Osteoblast (primary cell): ENCODE results near the gene MPRIP. TPM values are rescaled to one million over a fixed set of nuclear protein-coding genes. Genes with fewer than 3 reads are reported as not detected.

Source experiments
- DNase-seq: peaks from one replicate; pipeline ENCODE4 v3.0.0; 2011; ENCODE audit warnings: low spot score, mixed read lengths; ENCODE audit not compliant: insufficient read length; ENCODE audit errors: missing footprints
- H2AFZ ChIP-seq: 2 replicates; pipeline ENCODE4 v1.6.0; 2011; ENCODE audit warnings: mild to moderate bottlenecking, low read length
- H3K27ac ChIP-seq: 2 replicates; pipeline ENCODE4 v1.5.1; 2011; ENCODE audit warnings: mild to moderate bottlenecking, low read depth, low read length, moderate library complexity
- H3K27me3 ChIP-seq: 2 replicates; pipeline ENCODE4 v1.6.0; 2012; ENCODE audit warnings: mild to moderate bottlenecking, control low read depth, inconsistent platforms, low read length, moderate library complexity; ENCODE audit not compliant: insufficient read depth
- H3K36me3 ChIP-seq: 2 replicates; pipeline ENCODE4 v1.5.1; 2011; ENCODE audit warnings: mild to moderate bottlenecking, low read length, control low read depth, moderate library complexity; ENCODE audit not compliant: insufficient read depth
- H3K4me1 ChIP-seq: 2 replicates; pipeline ENCODE4 v1.5.1; 2011; ENCODE audit warnings: mild to moderate bottlenecking, low read length, control low read depth, moderate library complexity; ENCODE audit not compliant: insufficient read depth
- H3K4me2 ChIP-seq: 2 replicates; pipeline ENCODE4 v1.6.0; 2011; ENCODE audit warnings: mild to moderate bottlenecking, low read length; ENCODE audit not compliant: insufficient read depth
- H3K4me3 ChIP-seq: fragments of 200-600 bp; sonication (generic); 3 replicates; pipeline ENCODE4 v1.5.1; 2012; ENCODE audit warnings: mild to moderate bottlenecking, low read length, inconsistent platforms; ENCODE audit not compliant: insufficient read depth
- H3K79me2 ChIP-seq: 2 replicates; pipeline ENCODE4 v1.6.0; 2012; ENCODE audit warnings: mild to moderate bottlenecking, low read length, control low read depth, inconsistent platforms; ENCODE audit not compliant: insufficient read depth
- H3K9me3 ChIP-seq: 2 replicates; pipeline ENCODE4 v1.5.1; 2011; ENCODE audit warnings: low read depth, low read length, control low read depth
- H4K20me1 ChIP-seq: 2 replicates; pipeline ENCODE4 v1.6.0; 2012; ENCODE audit warnings: mild to moderate bottlenecking, low read length, control low read depth; ENCODE audit not compliant: insufficient read depth
- CTCF ChIP-seq: IDR thresholded peaks from 2 replicates; pipeline ENCODE4 v1.5.1; 2011; ENCODE audit warnings: mild to moderate bottlenecking, low read depth, low read length, moderate library complexity; ENCODE audit errors: extremely low read depth
- total RNA-seq: library from RNA; depleted of rRNA; stranded (reverse); fragments of >200 nt; gene quantifications from 2 replicates; pipeline ENCODE4 v1.2.3, GENCODE V29; 2012

The MPRIP gene
- total RNA-seq, 1 donor = 149 TPM

DNA sequence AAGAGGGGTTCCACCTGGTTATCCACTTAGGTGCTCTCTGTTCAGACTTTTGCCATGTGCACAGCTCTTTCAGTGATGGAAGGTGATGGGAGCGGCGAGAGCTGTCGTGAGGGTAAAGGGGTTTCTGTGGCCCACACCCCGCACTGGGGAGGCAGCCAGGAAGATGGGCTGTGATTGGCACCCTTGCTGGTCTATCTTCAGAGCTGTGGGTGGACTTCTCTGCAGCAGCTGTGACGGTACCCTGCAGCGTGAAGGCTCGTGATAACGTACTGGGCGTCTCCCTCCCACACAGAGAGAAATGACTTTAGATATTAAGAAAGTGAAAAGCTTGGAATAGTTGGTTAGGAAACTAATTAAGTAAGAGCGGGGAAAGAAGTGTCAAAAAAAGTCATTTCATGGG is 45.8 kb downstream of the MPRIP start:
- no peaks in the 10 kb centered on the region for H3K9me3 ChIP-seq
- no peak overlapping the region for H2AFZ ChIP-seq
- peaks cover 5% of the 10 kb centered on the region for H3K4me1 ChIP-seq
- no peaks in the 10 kb centered on the region for H3K27me3 ChIP-seq
- no peak overlapping the region for H3K4me2 ChIP-seq
- peaks cover 70% of the 10 kb centered on the region for H3K36me3 ChIP-seq
- peaks cover 99% of the 10 kb centered on the region for H3K79me2 ChIP-seq
- no peak overlapping the region for H3K27ac ChIP-seq
- peaks cover 82% of the 10 kb centered on the region for H4K20me1 ChIP-seq
- H3K4me3 ChIP-seq = no peak overlapping the region
- TF ChIP-seq CTCF = no peak
- DNase-seq = no peak

- no peaks in the 10 kb centered on the region for H3K27me3 ChIP-seq
- no peak overlapping the region for H2AFZ ChIP-seq
- peaks cover 77% of the 10 kb centered on the region for H4K20me1 ChIP-seq
- no peak overlapping the region for H3K27ac ChIP-seq
- H3K4me2 ChIP-seq = no peak overlapping the region
- H3K4me3 ChIP-seq = no peak overlapping the region
- peaks cover 63% of the 10 kb centered on the region for H3K36me3 ChIP-seq
- TF ChIP-seq CTCF = no peak
- DNase-seq = no peak
- peaks cover 99% of the 10 kb centered on the region for H3K79me2 ChIP-seq
- H3K9me3 ChIP-seq = no peaks in the 10 kb centered on the region
- peaks cover 5% of the 10 kb centered on the region for H3K4me1 ChIP-seq
Observed at GRCh38 chr17:17088541-17089525, 46.6 kb downstream of the MPRIP start.

GRCh38 chr17:17089796-17090641 is 47.8 kb downstream of the MPRIP start:
- Histone ChIP-seq H3K4me2 (no peak overlapping the region), H4K20me1 (peaks cover 70% of the 10 kb centered on the region), H3K36me3 (peaks cover 51% of the 10 kb centered on the region)

More at GRCh38 chr17:17089796-17090641, 47.8 kb downstream of the MPRIP start:
- H2AFZ ChIP-seq = no peak overlapping the region
- peaks cover 5% of the 10 kb centered on the region for H3K4me1 ChIP-seq
- no peak for TF ChIP-seq CTCF
- H3K27me3 ChIP-seq = no peaks in the 10 kb centered on the region
- no peaks in the 10 kb centered on the region for H3K9me3 ChIP-seq
- DNase-seq = no peak
- no peak overlapping the region for H3K4me3 ChIP-seq
- H3K27ac ChIP-seq = no peak overlapping the region
- peaks cover 99% of the 10 kb centered on the region for H3K79me2 ChIP-seq
